Liver (tissue), 9 donors: ENCODE results near the gene VWA5B1. TPM values are rescaled to one million over a fixed set of nuclear protein-coding genes. Genes with fewer than 3 reads are reported as not detected.

ENCODE experiments used
- DNase-seq: peaks from one replicate; pipeline ENCODE4 v3.0.0-alpha.2; 2017; ENCODE audit warnings: low spot score
- H3K27ac ChIP-seq, 2 donors: one replicate each; pipeline ENCODE4 v1.7.0; 2013; ENCODE audit warnings: inconsistent platforms in 2 of 2, low read length in 2 of 2, control low read depth in 1 of 2, low read depth in 1 of 2, mild to moderate bottlenecking in 1 of 2
- H3K27me3 ChIP-seq, 4 donors: one replicate each; pipeline versions ENCODE4 v1.6.1 to v1.7.0; 2013; ENCODE audit warnings: low read length in 3 of 4, inconsistent platforms in 1 of 4, mild to moderate bottlenecking in 1 of 4, moderate library complexity in 1 of 4; ENCODE audit not compliant: control insufficient read depth in 4 of 4, insufficient read depth in 4 of 4
- H3K36me3 ChIP-seq, 4 donors: one replicate each; pipeline versions ENCODE4 v1.6.1 to v1.7.0; 2013; ENCODE audit warnings: low read length in 3 of 4, mild to moderate bottlenecking in 3 of 4, low read depth in 1 of 4, moderate library complexity in 1 of 4; ENCODE audit not compliant: control insufficient read depth in 4 of 4, insufficient read depth in 3 of 4
- H3K4me1 ChIP-seq, 4 donors: one replicate each; pipeline versions ENCODE4 v1.6.1 to v1.7.0; 2013; ENCODE audit warnings: low read length in 3 of 4, mild to moderate bottlenecking in 3 of 4, moderate library complexity in 1 of 4; ENCODE audit not compliant: control insufficient read depth in 4 of 4, insufficient read depth in 4 of 4
- H3K4me3 ChIP-seq, 3 donors: one replicate each; pipeline versions ENCODE4 v1.6.1 to v1.7.0; 2013; ENCODE audit warnings: low read length in 3 of 3, control low read depth in 1 of 3, low read depth in 1 of 3, mild to moderate bottlenecking in 1 of 3
- H3K9ac ChIP-seq, 2 donors: one replicate each; pipeline ENCODE4 v1.7.0; 2013; ENCODE audit warnings: low read length in 2 of 2, mild to moderate bottlenecking in 2 of 2, moderate library complexity in 2 of 2, control low read depth in 1 of 2, low read depth in 1 of 2
- H3K9me3 ChIP-seq, 4 donors: one replicate each; pipeline versions ENCODE4 v1.6.1 to v1.7.0; 2013; ENCODE audit warnings: low read length in 3 of 4; ENCODE audit not compliant: control insufficient read depth in 4 of 4
- CTCF ChIP-seq: fragments of 150-350 bp; IDR thresholded peaks from 2 replicates; pipeline ENCODE4 v1.5.1; 2017; ENCODE audit warnings: improper control_type of control experiment, low read depth, low read length; ENCODE audit not compliant: missing input control
- FOXA1 ChIP-seq: IDR thresholded peaks from 2 replicates; pipeline ENCODE4 v1.6.1; 2016; ENCODE audit warnings: antibody characterized with exemption
- FOXA2 ChIP-seq: IDR thresholded peaks from 2 replicates; pipeline ENCODE4 v1.6.1; 2016; ENCODE audit warnings: antibody characterized with exemption
- JUND ChIP-seq, 2 donors: IDR thresholded peaks; 2 replicates each; pipeline ENCODE4 v1.6.1; 2016; ENCODE audit warnings: antibody characterized with exemption in 2 of 2
- MAX ChIP-seq: IDR thresholded peaks from 2 replicates; pipeline ENCODE4 v1.6.1; 2016; ENCODE audit warnings: antibody characterized with exemption
- RAD21 ChIP-seq, 2 donors: IDR thresholded peaks; 2 replicates each; pipeline ENCODE4 v1.6.1; 2016; ENCODE audit warnings: antibody characterized with exemption in 2 of 2, mild to moderate bottlenecking in 2 of 2
- REST ChIP-seq: IDR thresholded peaks from 2 replicates; pipeline ENCODE4 v1.6.1; 2016; ENCODE audit warnings: antibody characterized with exemption, mild to moderate bottlenecking
- RXRA ChIP-seq, 2 donors: IDR thresholded peaks; 2 replicates each; pipeline ENCODE4 v1.6.1; 2017 to 2018; ENCODE audit warnings: antibody characterized with exemption in 2 of 2, mild to moderate bottlenecking in 1 of 2
- ZBTB33 ChIP-seq: IDR thresholded peaks from 2 replicates; pipeline ENCODE4 v1.6.1; 2016; ENCODE audit warnings: antibody characterized with exemption
- WGBS: extraction: QIAGEN DNeasy Blood & Tissue Kit; methylation state at CpG from one replicate; pipeline ENCODE4 v1.1.7; 2013; 5-methylcytosine and 5-hydroxymethylcytosine counted together
- polyA plus RNA-seq, 2 donors: library from polyadenylated mRNA; stranded (reverse) in 1 of 2; unstranded in 1 of 2; fragments of 200-250 nt in 1 of 2; fragments of >200 nt in 1 of 2; fragmentation: Nextera tagmentation in 1 of 2; extraction: Ambion mirVana in 1 of 2; gene quantifications; one replicate each; pipeline versions ENCODE4 v1.2.1 to v1.2.3, GENCODE V29; 2013 to 2015
- total RNA-seq, 2 donors: library from RNA; depleted of rRNA; stranded (reverse); fragments of >200 nt; gene quantifications; one replicate each; pipeline ENCODE4 v1.2.3, GENCODE V29; 2014
- donor health status: healthy.
- donor health status: healthy.
- donor health status: healthy.
- donor health status: healthy.
- donor health status: healthy.

VWA5B1 gene
- total and polyA plus RNA-seq, 4 donors: not detected

- Histone ChIP-seq H3K4me1 (no peaks in the 10 kb centered on the region), H3K9me3 (no peaks in the 10 kb centered on the region), H3K36me3 (no peaks in the 10 kb centered on the region), H3K27me3 (peaks cover 0 to 9% (median 5%) of the 10 kb centered on the region in 4 donors), H3K9ac (no peak overlapping the region), H3K4me3 (no peak overlapping the region), H3K27ac (no peak overlapping the region)
- 6% methylated on average over 20 of the region's 20 CpGs for WGBS
- no peak for DNase-seq
- no peak for TF ChIP-seq CTCF
- no peak for TF ChIP-seq FOXA1
- TF ChIP-seq RAD21 (IDR thresholded peaks at IDR 0.05): no peak
- TF ChIP-seq JUND (IDR thresholded peaks at IDR 0.05): no peak
- no peak for TF ChIP-seq MAX
- TF ChIP-seq RXRA (IDR thresholded peaks at IDR 0.05): no peak
Observed at GRCh38 chr1:20291645-20292084, 990 bp downstream of the VWA5B1 start.

GRCh38 chr1:20298626-20299025, 8.0 kb downstream of the VWA5B1 start:
- Histone ChIP-seq H3K36me3 (no peaks in the 10 kb centered on the region), H3K4me1 (no peaks in the 10 kb centered on the region), H3K27me3 (no peaks in the 10 kb centered on the region), H3K9me3 (no peaks in the 10 kb centered on the region), H3K4me3 (no peak overlapping the region), H3K9ac (no peak overlapping the region), H3K27ac (no peak overlapping the region)
- DNase-seq: no peak
- 80% methylated on average over 3 of the region's 3 CpGs for WGBS
- TF ChIP-seq FOXA2: no peak
- TF ChIP-seq FOXA1: no peak
- TF ChIP-seq REST: no peak
- no peak for TF ChIP-seq RAD21 (IDR thresholded peaks at IDR 0.05)
- TF ChIP-seq CTCF: no peak
- no peak for TF ChIP-seq ZBTB33
